GM13976 (cell line): ENCODE results near the gene VPS37B.

Experiments
- DNase-seq: peaks from one replicate; pipeline ENCODE4 v3.0.0; 2012; ENCODE audit warnings: low spot score
- CTCF ChIP-seq: IDR thresholded peaks from 2 replicates; pipeline ENCODE4 v1.5.1; 2012; ENCODE audit warnings: borderline replicate concordance, mild to moderate bottlenecking; ENCODE audit not compliant: insufficient read depth; ENCODE audit errors: extremely low read depth, missing control alignments, control extremely low read depth
- in situ Hi-C: fragments of 300-500 bp; cut with MboI; formaldehyde crosslinking; loops from one replicate; pipeline ENCODE4 v1.12.0; 2022; ENCODE audit warnings: low sequenced_read_pairs, mixed read lengths, inconsistent platforms; ENCODE audit not compliant: unreplicated experiment

The VPS37B gene

DNA sequence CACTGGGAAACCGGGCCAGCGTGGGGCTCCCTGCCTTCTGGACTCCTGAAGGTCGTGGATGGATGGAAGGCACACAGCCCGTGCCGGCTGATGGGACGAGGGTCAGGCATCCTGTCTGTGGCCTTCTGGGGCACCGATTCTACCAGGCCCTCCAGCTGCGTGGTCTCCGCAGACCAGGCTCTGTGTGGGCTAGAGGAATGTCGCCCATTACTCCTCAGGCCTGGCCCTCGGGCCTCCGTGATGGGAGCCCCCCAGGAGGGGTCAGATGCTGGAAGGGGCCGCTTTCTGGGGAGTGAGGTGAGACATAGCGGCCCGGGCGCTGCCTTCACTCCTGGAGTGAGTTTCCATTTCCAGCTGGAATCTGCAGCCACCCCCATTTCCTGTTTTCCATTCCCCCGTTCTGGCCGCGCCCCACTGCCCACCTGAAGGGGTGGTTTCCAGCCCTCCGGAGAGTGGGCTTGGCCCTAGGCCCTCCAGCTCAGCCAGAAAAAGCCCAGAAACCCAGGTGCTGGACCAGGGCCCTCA lies 33.8 kb downstream of the VPS37B start:
- TF ChIP-seq CTCF = no peak
- no peak for DNase-seq
- in situ Hi-C loops = loop anchor here (25.0 kb wide), 1 partner anchor 375 kb away; the partner anchor contains the start of genes MPHOSPH9 and MTRFR

DNA sequence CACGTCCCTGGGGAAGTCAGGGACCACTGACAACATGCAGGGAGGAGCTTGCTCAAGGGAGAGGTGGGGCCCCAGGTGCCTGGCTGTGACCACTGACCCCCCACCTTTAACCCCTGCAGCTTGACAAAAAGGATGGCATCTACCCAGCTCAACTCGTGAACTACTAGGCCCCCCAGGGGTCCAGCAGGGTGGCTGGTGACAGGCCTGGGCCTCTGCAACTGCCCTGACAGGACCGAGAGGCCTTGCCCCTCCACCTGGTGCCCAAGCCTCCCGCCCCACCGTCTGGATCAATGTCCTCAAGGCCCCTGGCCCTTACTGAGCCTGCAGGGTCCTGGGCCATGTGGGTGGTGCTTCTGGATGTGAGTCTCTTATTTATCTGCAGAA lies 34.3 kb downstream of the VPS37B start:
- TF ChIP-seq CTCF = no peak
- DNase-seq = no peak
- in situ Hi-C loops = loop anchor here (25.0 kb wide), 1 partner anchor 376 kb away; the partner anchor contains the start of genes MPHOSPH9 and MTRFR

DNA sequence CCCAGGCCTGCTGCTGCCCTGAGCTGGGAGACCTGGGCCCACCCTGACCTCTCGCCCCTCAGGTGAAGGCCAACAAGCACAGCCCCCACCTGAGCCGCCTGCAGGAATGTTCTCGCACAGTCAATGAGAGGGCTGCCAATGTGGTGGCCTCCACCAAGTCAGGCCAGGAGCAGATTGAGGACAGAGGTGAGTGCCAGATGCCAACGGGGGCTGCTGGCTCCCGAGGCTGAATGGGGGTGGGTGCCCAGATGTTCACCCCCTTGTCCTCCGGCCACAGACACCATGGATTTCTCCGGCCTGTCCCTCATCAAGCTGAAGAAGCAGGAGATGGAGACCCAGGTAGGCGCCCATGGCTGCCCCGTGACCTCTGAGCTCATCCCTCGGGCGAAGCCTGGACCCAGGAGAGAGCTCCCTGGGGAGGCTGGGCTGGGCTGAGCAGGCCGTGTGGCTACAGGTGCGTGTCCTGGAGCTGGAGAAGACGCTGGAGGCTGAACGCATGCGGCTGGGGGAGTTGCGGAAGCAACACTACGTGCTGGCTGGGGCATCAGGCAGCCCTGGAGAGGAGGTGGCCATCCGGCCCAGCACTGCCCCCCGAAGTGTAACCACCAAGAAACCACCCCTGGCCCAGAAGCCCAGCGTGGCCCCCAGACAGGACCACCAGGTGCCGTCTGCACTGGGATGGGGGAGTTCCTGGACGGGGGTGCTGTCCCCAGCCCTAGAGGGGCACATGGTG lies 34.9 kb downstream of the VPS37B start:
- peak; percentile 7 for TF ChIP-seq CTCF
- DNase-seq = no peak
- in situ Hi-C loops = loop anchor here (25.0 kb wide), 1 partner anchor 376 kb away; the partner anchor contains the start of genes MPHOSPH9 and MTRFR

DNA sequence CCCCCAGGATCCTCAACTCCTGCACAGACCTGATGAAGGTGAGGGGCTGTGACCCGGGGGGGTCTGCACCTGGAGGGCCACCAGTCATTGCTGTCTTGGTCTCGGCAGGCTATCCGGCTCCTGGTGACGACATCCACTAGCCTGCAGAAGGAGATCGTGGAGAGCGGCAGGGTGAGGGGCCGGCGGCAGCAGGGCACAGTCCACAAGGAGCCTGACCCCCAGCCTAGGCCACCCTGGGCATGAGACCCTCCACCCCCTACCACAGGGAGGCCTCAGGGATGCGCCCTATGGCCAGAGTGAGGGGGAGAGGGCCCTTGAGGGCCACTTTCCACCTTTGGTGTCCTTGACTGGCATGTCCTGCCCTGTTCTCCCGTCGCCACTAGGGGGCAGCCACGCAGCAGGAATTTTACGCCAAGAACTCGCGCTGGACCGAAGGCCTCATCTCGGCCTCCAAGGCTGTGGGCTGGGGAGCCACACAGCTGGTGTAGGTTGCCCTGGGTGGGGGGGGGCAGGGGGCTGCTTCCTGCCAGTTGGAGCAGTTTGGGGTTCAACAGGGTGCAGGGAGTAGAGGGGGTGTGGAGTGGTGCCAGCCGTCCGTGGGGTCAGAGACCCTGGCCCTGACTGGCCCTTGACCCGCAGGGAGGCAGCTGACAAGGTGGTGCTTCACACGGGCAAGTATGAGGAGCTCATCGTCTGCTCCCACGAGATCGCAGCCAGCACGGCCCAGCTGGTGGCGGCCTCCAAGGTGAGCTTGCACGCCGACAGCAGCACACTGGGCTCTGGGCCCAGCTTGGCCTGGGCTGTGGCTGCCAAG lies 35.7 kb downstream of the VPS37B start:
- peak; percentile 87 for TF ChIP-seq CTCF
- DNase-seq = peak; percentile 92
- in situ Hi-C loops = loop anchor here (25.0 kb wide), 1 partner anchor 377 kb away; the partner anchor contains the start of genes MPHOSPH9 and MTRFR

DNA sequence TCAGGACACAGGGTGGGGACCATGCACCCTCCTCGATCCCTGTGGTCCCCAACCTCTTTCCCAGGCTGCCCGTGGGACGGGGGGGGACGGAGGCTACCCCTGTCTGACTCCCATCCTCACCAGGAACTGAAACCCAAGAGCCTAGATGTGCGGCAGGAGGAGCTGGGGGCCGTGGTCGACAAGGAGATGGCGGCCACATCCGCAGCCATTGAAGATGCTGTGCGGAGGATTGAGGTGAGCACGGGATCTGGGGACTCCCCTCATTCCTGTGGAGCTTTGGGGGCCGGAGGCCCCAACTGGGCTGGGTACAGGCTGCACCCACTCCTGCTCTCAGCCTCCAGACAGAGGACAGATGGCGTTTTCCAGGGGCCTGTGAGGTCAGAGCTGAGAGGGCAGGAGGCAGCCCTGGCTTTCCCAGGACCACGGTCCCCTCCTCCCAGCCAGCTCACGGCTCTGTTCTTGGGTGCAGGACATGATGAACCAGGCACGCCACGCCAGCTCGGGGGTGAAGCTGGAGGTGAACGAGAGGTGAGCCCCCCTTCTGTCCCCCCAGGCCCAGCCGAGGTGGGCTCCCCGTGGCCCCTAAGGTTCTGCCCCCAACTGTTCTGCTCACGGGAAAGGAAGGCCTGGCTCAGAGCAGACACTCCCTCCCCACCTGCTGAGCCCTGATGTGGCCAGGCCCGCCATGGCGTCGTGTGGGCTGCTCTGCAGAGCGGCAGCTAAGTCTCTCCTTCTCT lies 36.5 kb downstream of the VPS37B start:
- TF ChIP-seq CTCF = no peak
- in situ Hi-C loops = loop anchor here (5.0 to 25.0 kb wide), 2 partner anchors 93 to 378 kb away; partner anchors contain the start of genes MPHOSPH9 and MTRFR
- DNase-seq = no peak
